ENCODE data around the gene PLK1.

Gene PLK1

DNA sequence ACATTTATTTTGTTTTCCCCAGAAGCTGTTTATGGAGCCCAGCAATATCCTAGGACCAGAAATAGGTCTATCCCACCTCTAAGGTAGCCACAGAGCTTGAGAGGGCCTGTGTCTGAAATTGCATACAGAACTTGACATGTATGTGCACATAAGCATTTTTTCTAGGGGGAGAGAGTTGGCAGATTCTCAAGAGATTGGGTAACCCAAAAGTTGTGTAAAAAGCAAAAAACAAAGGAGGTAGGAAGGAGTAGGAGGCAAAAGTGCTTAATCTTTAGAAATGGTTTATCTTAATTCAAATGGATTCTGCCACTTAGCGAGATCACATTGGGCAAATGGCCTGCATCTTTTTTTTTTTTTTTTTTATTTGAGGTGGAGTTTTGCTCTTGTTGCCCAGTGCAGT is 3.5 kb downstream of the PLK1 start:
- DNase-seq, result no peak

DNA sequence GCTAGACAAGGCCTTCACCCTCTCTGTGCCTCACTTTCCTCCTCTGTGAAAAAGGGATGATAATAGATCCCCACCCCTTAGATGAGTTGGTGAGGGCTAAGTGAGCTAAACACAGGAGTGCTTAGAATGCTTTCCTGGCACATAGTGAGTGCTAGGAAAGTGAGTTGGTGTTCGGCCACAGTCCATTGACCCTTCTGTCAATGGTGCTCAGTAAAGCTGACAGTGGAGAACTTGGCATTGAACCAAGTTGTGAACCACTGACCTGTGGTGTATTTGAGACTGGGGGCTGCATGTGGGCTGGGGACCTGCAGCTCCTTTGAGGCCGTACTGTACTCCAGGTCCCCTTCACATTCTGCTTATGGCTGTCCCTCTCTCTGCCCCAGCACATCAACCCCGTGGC is 4.8 kb downstream of the PLK1 start:
- no peak for DNase-seq

DNA sequence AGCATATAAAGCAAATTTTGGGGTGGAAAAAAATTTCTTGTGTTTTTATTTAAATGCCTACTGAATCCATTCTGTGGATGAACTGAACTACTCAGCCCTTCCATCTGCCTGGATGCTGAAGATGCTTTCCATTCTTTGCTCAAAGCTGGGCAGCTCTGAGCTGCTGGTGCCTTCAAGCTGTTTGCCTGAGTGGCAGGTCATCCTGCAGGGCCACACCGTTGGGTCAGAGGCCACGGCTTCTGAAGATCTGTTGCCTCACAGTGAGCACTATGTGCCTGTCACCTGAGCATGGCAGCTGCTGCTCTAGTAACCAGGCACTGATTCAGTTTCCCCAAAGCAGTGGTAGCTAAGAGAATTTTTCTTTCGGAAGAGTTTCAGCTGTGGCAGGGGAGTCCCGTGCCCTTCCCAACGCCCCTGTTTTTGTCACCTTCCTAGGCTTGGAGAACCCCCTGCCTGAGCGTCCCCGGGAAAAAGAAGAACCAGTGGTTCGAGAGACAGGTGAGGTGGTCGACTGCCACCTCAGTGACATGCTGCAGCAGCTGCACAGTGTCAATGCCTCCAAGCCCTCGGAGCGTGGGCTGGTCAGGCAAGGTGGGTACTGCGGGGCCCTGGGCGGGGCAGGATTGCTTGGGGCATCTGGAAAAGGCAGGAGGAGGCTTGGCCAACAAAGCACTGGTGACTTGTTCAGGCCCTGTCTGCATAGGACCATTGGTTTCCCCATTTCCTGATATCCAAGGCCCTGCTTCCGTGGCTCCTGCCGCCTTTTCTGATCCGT is 8.5 kb downstream of the PLK1 start:
- DNase-seq, result no peak

DNA sequence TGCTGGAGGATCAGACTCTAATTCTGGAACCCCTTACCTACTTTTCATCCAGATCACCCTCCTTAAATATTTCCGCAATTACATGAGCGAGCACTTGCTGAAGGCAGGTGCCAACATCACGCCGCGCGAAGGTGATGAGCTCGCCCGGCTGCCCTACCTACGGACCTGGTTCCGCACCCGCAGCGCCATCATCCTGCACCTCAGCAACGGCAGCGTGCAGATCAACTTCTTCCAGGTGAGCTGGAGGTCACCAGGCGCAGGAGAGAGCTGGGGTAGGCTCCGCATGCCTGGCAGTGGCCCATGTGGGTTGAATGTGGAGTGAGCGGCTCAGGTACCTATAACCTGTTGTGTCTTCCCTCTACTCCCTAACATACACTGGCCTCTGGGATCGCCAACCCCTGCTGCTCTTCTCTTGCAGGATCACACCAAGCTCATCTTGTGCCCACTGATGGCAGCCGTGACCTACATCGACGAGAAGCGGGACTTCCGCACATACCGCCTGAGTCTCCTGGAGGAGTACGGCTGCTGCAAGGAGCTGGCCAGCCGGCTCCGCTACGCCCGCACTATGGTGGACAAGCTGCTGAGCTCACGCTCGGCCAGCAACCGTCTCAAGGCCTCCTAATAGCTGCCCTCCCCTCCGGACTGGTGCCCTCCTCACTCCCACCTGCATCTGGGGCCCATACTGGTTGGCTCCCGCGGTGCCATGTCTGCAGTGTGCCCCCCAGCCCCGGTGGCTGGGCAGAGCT is 10.9 kb downstream of the PLK1 start:
- DNase-seq, result no peak

DNA sequence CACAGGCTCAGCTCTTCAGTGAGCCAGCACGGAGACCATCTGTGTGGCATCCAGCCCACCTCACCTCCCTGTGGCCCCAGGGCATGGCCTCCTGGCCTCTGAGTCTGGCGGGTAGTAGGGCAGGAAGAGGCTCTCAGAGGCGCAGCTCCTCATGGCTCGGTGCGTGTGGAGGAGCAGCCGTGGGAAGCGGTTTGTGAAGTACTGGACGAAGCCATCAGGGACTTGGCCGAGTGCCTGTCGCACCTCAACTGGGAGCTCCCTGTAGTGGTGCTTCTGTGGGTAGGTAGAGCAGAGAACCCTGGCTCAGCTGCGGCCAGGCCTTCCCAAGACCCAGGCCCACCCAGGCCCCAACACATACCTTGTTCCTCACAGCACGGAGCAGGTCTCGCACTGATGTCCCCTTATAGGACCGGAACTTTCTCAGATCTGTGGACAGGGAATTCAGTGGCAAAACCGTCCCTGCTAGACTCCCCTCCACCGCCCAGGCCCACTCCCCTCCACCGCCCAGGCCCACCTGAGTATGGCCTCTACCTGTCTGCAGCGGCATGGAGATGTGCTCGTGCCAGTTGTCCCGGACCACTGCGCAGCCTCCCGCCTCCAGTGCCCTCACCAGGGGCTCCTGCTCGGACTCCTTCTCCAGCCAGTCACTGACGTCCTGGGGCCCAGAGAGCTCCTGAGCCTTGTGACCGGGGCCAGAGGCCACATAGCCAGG is 12.2 kb downstream of the PLK1 start:
- no peak for DNase-seq

DNA sequence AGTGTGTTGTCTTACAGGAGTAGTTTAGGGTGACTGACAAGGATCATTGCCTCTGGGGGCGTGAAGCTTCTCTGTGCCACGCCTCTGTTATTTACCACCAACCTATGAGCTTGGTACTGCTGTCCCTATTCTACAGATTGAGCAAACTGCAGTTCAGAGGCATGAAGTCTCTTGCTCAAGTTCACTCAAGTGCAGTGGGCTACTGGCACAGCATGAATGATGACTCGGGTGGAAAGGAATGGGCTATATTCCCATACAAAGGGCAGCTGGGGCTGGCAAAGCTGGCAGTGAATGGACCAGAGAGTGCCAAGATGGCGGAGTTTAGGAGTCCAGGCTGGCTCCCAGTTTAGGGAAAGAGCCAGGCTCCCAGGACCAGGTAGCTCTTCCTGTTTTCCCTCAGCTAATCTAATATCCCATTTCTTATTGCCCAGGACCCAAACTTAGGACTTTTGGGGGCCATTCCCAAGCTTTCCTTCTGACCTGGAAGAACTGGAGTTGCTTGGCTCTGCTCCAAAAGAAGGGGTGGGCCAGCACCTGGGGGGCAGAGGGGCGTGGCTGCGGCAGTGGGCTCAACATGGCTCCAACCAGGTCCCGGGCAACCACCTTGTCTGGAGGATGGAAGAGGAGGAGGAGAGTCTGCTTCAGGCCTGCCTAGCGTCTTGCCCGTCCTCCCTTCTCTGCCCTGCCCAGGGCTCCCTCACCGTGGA is 12.9 kb downstream of the PLK1 start:
- DNase-seq, result no peak

DNA sequence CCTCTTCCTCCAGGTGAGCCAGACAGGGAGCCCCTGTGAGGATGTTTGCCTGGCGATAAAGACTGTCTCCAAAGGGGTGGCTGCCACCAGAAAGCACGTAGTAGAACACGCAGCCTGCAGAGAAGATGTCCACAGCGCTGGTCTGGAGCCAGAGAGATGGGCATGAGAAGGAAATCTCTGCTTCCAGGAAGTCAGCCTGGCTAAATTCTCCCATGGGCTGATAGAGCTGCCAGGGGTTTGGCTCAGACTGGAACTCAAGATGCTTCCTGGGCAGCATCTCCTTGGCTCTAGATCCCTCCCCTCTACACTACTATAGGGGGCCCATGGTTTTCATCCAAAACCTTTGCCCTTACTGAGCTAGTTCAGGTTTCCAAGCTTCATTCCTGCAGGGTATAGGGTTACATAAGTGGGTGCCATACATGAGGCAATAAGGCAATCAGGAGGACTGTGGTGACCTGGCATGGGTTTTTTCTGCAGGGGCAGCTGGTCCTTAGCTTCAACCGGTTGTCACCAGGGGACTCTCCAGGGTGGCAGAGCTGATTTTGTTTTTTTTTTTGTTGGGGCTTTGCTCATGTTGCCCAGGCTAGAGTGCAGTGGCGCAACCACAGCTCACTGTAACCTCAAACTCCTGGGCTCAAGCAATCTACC is 13.6 kb downstream of the PLK1 start:
- DNase-seq, result no peak

DNA sequence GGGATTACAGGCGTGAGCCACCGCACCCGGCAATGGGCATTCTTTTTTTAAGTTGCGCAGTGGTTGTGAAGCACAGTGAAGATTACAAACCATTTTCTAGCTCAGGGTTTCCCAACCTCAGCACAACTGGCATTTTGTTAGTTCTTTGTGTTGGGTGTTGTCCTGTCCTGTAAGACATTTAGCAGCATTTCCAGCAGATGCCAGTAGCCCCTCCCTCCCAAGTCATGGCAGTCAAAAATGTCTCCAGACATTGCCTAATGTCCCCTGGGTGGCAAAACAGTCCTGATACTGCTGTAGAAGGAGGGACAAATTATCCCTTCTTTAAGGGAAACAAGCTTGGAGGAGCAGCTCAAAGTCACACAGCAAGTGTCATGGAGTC is 15.6 kb downstream of the PLK1 start:
- DNase-seq, result no peak

DNA sequence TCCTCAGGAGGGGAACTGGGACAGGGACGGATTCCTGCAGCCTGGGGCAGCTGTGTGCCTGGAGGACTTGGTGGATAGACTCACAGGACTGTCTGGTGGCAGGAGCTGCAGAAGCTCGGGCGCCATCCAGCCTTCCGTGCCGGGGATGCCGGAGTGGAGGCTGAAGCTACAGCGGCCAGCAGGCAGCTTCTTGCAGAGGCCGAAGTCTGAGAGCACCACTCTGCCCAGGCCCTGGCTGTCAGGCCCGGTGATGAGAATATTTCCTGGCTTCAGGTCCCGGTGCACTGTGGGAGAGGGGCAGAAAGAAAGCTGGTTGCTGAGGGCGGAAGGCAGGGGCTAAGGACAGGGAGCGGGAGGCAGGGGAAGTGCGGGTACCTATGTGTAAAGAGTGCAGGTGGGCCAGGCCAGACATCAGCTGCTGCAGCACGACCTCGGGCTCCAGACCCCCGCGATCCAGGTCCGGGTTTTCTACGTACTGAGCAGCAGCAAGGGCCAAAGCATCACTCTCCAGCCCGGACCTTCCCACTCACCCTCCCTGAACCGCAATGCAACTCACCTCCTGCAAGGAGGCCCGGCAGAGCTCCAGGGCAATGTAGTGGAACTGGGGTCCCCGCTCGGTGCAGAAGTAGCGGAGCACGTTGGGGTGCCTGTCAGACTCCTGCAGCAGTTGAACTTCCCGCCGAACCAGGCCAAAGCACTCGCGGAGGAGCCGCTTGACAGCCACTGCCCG is 16.1 kb downstream of the PLK1 start:
- DNase-seq, result no peak

DNA sequence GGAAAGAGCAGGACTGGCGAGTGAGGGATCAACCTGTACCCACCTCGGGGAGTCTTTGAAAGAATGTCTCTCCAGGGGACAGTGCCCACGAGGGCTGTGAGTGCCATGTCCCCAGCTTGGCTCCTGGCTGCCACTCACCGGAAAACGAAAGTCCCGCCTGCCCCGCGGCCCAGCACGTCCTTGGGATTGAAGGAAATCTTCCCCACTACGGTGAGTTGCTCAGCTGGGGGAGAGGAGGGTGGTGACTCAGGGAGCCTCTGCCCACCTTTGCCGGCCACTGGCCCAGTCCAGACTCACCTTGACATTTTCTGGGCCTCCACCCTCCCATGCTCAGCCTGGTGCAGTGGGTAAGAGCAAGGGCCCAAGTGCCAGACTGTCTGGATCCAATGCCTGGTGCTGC is 17.1 kb downstream of the PLK1 start:
- no peak for DNase-seq

DNA sequence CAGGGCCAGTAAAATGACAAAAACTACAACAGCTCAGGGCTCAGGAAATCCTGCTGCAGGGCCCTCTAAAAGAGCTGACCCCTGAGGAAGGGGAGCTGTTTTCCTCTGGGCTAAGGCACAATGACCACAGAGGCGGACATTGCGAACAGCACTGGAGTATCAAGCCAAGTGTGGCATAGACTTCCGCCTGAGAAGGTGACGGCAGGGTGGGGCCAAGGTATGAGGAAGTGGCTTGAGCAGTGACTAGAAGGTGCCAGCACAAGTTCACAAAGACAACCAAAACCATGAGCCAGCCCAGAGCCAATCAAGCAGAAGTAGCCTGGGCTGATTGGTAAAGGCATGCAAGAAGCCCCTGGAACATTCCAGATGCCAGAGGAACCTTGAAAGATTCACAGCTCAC is 20.4 kb downstream of the PLK1 start:
- no peak for DNase-seq

DNA sequence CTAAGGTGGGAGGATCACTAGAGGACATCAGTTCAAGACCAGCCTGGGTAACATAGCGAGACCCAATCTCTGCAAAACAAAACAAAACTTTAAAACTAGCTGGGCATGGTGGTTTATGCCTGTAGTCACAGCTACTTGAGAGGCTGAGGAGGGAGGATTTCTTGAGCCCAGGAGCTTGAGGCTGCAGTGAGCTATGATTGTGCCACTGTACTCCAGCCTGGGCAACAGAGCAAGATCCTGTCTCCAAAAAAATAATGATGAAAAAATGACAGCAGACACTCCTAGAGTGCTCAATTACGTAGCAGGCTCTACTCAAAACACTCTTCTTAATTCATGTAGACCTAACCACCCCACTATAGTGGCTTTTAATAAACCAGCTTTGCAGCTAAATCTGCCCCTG is 21.4 kb downstream of the PLK1 start:
- DNase-seq, result no peak

DNA sequence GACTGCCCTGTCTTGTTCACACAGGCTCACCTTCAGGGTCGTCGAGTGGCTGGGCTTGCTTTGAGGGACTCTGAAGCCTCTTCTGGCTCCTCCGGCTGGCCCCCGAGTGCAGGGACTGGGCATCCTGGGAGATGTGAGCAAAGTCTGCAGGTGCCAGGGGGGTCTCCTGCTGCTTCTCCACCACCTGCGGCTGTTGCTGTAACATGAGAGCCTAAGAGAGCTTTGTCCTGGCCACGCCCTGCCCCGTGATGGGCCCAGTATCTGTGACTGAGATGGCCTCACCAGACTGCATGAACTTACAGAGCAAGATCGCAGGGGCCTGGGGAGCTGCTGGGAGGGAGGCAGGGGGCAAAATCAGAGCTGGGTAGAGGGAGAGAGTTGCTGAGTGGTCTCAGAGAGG is 21.8 kb downstream of the PLK1 start:
- no peak for DNase-seq

DNA sequence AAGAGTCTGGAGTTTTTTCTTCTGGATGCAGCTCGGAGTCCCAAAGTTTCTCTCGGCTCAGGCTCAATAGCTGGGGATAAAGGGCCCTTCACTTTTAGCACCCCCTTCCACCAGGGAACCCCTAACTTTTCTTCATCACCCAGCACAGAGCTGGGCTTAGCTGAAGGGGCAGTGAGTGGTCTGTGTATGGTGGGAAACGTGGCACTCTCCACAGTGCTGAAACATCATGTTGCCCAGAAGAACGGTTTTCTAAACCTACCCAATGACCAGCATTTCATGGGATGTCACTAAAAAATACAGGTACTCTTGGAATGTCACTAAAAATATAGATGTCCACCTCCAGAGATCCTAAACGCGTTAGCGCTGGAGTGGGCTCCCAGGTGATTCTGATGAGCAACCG is 22.4 kb downstream of the PLK1 start:
- no peak for DNase-seq

DNA sequence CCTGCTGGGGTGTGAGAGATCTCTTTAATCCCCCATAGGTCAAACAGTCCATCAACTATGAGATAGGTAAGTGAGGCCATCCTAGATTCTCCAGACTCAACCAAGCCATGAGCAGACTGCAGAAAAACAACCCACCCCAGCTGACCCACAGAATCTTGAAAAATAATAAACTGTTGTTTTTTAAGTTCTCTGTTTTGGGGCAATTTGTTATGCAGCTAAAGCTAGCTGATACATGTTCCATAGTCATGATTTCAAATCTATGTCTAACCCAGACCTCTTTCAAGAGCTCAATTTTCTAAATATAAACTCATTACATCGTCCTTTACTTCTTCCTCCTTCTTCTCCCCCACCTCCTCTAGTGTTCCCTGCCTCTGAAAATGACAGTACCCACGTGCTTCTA is 24.3 kb downstream of the PLK1 start:
- DNase-seq, result no peak

DNA sequence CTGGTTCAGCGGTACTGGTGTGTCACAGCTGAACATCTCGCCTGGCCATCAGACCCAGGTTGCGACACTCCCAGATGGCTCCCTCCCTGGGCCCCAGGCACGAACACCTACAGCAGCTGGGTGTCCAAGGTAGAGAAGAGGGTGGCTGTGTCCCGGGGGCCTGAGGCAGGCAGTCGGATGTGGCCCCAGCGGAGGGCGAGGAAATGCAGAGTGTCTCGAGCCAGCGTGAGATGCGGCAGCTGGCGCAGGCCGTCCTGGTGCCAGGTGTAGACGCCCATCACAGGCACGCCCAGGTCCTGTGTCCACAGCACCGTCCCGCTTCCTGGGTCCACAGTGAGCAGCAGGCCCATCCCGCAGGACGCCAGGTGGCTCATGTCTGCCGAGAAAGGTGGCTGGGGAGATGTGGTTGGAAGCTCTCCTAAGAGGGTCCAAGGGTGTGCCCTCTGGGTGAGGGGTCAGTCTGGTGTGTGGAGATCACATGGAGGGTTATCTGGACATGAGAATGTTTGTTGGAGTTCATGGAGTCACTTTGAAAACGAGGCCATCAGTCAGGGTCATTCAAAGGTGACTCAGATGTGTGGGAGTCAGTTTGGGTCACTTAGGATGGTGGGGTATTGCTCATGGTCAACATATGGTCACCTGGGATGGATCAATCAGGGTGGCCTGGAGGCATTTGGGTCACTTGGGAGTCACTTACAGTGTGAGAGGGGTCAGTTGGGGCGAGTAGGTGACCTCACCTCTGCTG is 26.3 kb downstream of the PLK1 start:
- no peak for DNase-seq

DNA sequence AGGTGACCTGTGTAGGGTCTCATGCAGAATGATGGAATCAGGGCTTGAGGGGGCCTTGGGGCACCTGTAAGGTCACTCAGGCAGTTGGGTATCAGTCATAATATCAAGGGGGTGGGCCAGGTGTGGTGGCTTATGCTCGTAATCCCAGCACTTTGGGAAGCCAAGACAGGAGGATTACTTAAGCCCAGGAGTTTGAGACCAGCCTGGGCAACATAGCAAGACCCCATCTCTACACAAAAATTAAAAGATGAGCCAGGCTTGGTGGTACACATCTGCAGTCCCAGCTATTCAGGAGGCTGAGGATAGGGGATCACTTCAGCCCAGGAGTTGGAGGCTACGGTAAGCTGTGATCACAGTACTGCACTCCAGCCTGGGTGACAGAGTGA is 26.8 kb downstream of the PLK1 start:
- DNase-seq, result no peak

DNA sequence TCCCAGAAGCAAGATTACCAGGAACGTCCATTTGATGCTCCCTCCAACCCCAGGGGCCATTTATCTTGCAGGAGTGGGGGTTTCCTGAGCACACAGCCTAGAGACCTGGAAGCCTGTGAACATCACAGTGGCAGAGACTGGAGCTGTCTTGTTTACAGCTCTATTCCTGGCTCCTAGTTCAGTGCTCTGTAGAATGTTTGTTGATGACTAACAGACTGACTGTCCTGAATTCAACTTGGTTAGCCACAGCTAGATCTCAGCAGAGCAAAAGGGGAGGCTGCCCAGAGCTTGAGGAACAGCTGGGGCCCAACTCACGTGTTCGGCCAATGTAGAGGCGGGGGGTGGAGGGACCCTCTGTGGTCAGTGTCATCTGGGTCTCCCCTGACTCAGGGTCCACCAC is 27.8 kb downstream of the PLK1 start:
- no peak for DNase-seq

DNA sequence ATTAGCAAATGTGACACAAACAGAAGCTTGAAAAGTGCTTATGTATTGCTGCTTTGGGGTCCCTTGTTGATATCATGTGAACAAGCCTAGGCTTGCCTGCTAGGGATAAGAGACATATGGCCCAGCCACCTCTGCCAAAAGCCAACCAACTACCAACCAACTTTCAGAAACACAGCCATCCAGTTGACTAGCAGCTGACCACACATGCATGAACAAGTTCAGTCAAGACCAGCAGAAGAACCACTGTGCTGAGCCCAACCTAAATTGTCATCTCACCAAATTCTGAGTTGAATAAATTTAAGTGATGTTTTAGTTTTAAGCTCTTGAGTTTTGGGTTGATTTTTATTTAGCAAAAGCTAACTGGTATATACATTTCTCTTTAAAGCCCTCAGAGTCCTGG is 30.8 kb downstream of the PLK1 start:
- no peak for DNase-seq

DNA sequence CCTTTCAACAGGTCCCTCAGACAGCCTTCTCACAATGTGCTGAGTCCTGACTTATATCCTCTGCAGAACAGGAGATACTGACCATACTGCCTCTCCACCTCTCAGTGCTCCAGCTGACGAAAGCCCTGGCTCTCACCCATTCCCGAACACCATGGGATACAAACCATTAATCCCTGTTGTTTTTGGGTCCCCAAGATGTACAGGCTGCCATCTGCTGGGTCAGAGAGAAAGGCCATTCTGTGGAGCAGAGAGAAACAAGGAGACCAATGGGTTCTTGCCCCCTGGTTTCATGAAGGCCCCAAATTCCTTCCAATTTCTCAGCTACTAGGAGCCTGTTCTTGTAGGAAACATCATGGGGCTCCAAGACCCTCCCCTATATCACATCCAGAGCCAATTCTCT is 31.3 kb downstream of the PLK1 start:
- no peak for DNase-seq

DNA sequence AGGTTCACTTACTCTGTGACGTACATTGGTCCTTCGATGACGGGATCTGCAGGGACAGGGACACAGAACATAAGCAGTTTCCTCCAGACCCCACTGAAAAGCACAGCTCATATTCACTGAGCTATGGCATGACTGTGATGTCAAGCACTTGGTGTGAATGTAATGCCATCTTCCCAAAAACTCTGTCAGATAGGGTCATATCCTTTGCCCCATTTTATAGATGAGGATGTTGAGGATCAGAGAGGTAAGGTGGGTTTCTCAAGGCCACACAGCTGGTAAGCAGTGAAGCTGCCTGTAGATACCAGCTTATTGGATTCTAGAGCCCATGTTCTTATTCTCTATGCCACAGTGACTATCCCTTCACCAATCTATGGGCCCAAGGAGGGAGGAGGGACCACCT is 31.8 kb downstream of the PLK1 start:
- no peak for DNase-seq

DNA sequence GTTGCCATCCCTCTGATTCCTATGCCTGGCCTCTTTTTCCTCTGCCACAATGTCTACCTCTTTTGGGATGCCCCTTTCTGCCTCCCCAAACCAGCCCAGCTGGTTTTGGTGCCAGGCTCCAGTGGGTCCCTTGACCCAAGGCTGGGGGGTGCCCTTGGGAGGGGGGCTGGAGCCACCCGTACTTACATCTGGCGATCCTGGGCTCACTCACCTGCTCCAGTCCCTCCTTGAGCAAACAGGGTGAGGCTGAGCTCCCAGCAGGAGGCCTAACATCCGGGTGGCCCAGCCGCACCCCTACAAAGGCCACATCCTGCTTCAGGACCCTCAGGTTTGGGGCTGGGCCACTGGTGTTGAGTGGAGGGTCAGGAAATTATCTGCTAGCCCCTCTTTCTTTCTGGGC is 33.1 kb downstream of the PLK1 start:
- DNase-seq, result no peak
